ENCODE measurements around the gene CES3.

- TF ChIP-seq CTCF (IDR thresholded peaks at IDR 0.05) (no peak), POLR2A (IDR thresholded peaks at IDR 0.05) (no peak)
Observed at GRCh38 chr16:67022531-67023214, 61.6 kb downstream of the CES3 start.
